Kidney glomerular epithelial cell (primary cell): ENCODE results near the gene C2orf78.
A peak's percentile ranks its signal among the peaks of the same experiment; 100 is the strongest.

Source experiments
- DNase-seq: peaks from one replicate; lab custom pipeline; 2025; lab: John Stamatoyannopoulos, UW

The C2orf78 gene

DNA sequence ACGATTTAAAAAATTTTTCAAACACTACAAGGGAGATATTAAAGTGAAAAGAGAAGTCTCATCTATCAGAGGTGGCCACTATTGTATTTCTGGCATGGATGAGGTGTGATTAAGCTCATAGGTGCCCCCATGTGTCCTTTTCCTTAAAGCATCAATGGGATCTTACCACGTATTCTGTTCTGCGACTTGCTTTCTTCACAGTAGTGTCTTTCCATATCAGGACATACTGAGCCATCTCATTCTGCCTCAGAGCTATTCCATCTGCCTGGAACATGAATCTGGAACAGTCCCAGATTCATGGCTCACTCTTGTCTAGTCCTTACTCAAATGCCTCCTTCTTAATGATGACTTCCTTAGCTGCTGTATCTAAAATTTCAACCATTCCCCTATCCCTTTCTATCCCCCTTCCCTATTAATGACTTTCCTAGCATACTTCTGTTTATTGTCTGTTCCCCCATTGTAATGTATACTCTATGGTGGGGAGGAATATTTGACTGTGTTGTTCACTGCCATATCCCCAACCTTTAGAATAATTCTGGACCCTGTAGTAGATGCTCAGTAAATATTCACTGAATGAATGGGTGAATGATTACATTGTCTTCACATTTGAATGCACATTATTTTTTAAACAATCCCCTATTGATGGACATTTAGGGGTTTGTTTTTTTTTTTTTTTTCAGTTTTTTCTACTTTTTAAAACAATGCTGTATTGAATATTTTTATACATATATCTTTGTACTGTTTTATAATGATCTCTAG lies 55.8 kb downstream of the C2orf78 start:
- no peak for DNase-seq

DNA sequence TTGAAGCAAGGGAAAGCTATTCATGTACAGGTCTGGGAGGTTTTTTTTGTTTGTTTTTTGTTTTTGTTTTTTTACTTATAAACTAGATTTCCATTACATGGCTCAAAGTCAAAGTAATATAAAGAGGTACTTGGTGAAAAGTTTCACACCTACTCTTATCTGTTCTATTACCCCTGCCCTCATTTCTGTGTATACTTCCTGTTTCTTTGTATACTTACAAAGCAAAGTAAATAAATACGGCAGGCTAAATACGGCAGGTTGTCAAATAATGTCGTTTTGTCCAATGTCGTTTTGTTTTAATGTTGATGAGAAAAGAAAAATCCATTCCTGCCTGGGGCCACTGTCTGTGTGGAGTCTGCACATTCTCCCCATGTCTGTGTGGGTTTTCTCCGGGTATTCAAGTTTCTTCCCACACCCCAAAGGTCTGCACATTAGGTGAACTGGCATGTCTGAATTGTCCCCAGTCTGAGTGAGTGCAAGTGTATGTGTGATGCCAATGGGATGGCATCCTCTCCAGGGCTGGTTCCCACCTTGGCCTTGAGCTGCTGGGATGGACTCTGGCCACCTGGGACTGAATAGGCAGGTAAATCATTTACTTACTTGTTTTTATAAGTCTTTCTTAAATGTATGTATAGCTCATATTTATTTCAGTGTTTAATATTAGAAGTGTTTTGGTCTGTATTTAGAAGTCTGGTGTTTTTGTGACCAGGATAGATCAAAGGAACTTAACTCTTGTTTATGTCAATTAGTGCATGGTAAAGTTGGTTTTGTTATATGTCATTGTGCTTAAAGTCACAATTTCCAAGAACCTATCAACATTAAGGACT lies 58.1 kb downstream of the C2orf78 start:
- no peak for DNase-seq

DNA sequence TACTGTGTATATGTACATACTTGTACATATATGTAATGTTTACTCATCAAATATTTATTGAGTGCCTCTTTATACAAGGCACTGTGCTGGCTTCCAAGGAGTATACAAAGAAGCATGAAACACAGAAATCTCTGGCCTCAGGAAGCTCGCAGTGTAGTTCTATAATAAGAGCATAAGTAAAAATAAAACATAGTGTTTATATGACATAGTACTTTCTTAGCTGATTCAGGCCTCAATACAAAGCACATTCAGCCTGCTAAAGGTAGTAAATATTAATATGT lies 58.7 kb downstream of the C2orf78 start:
- no peak for DNase-seq

GRCh38 chr2:73844087-73844486 lies 60.1 kb downstream of the C2orf78 start:
- DNase-seq = no peak

DNA sequence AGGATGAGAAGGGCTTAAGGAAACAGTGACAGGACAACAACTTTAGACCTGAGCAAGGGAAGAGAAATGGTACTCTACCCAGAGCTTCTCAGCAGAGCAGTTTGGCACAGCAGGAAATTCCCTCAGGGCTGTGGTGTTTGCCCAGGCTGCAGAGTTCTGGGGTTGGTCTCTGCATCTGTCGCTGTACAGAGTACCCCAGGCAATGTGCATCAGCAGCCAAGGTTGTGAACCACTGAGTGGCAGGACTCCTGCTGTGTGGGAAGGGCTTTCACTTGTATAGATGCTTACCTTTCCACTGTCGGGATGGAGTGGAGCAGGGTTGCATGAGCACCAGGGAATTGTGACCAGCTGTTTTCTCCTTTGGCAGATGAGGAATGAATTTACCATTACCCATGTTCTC lies 66.0 kb downstream of the C2orf78 start:
- no peak for DNase-seq

GRCh38 chr2:73851274-73851673 lies 67.3 kb downstream of the C2orf78 start:
- DNase-seq = no peak

- DNase-seq = peak; percentile 22
Measured at GRCh38 chr2:73852020-73852419, 68.0 kb downstream of the C2orf78 start.

DNA sequence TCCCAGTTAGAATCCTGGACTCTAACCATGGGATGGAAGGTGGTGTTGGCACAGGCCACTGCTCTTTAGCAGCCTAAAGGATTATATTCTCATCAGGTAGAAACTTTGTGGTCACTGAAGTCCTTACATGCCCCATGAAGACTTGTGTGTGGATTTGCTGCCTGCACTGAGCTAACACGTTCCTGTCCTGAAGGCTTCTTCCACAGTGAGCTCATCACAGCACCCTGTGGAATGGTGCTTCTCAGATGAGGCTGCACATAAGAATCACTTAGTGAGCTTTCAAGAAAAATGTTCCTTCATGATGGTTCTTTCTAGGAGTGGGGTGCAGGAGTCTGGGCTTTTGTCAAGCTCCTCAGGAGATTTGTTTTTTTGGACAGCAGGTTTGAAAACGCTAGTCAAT lies 71.5 kb downstream of the C2orf78 start:
- DNase-seq = no peak

GRCh38 chr2:73856214-73856613 lies 72.2 kb downstream of the C2orf78 start:
- DNase-seq = no peak

DNA sequence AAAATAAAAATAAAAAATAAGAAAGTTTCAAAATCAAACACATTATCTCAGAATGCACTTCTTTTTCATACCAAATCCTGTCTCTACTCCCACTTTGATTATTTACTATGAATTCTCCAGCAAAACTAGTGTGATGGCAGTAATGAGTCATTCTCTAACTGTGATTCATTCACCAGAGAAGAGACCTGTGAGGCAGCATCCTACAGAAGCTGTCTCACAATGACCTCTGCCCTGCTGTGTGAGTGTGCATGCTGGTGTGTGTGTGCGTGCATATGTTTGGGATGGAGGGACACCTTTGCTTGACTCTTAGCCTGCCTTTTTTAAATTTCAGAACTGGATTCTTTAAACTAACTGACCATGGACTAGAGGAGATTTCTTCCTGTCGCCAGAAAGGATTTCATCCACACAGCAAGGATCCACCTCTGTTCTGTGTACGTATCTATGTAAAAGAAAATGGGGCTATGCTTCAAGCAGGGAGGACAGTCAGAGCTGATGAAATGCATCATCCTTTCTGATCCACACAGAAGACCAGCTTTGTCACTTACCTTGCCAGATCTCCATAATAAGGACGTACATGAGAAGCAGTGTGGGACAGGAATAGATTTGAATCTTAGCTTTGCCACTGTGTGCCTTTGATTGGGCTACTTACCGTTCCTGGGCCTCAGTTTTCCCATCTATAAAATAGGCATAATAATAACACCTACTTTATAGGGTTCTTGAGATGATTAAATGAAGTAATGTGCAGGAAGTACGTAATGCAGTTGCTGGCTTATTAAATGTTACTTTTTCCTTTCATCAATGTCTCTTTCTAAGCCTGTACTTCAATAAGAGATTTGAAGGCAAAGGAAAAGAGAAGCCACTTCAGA lies 76.0 kb downstream of the C2orf78 start:
- peak; percentile 61 for DNase-seq

GRCh38 chr2:73862987-73863386 lies 79.0 kb downstream of the C2orf78 start:
- no peak for DNase-seq
